ENCODE results near the gene SLC25A43. TPM values are rescaled to one million over a fixed set of nuclear protein-coding genes. Genes with fewer than 3 reads are reported as not detected.
"Not testable (repeated sequence)": the region's sequence is repeated elsewhere in the genome, so short reads cannot be mapped to it uniquely, and the experiment has no call there.

Gene SLC25A43
- total RNA-seq, 1 experiment from 2014 or later, result 44.5 TPM

DNA sequence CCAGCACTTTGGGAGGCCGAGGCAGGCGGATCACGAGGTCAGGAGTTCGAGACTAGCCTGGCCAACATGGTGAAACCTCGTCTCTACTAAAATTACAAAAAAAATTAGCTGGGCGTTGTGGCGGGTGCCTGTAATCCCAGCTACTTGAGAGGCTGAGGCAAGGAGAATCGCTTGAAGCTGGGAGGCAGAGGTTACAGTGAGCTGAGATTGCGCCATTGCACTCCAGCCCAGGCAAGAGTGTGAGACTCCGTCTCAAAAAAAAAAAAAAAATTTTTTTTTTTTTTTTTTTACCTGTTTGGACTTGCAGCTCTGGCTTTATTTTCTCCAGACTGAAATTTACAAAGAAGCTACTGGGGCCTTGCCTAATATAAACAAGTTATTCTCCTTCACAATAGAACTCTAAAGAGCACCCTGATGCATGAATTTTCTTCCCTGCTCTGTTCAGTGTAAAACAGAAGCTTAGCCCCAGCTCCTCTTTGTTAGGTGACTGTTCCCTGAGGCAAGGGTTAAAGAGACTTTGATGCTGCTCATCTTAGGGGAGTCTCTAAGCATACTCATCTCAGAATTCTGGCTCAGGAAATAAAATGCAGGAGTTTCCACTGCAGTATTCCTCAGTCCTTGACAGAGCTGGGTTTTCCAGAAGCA, 94.8 kb downstream of the SLC25A43 start:
- DNase-seq (ENCODE audit: extremely low read depth, low read depth), result not testable (repeated sequence)

DNA sequence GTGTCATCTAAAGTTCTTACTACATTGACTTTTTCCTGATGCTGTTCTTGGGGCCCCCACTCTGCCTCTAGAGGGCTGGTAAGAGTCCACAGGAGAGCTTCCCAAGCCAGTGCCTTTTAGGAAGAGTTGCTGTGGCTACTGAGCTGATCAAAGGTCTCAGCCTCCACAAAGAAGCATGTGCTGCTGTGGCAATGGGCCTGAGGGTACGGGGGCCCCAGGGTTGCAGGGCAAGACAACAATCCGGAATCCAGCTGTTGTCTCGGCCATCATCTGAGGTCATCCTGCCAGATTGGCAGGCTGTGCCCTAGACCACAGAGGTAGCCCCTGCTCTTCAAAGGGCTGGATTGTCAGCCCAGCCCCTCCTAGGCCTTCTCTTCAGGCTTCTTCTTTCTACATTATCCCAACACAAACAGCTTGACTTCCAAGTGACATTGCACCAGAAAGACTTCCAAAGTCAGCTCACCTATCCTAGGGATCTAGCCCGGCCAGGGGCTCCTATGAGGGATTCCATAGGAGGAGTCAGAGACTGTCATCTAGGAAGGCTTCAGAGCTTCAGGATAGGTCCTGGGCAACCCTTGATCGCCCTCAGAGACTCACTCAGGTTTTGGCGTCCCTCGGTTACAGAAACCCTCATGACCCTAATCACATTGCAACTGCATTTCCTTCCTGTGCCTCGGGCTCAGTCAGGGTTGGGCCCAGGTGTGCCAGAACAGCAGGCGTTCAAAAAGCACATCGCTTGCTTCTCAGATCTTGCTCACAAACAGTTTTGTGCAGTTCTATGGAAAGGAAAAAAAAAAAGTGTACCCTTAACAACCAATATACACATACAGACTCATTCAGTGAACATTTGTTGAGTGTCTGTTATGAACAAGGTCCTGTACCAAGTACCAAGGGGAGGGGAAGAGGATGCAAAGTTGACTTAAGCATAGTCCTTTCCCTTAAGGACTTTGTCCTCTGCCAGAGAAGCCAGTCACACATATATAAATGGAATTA, 96.9 kb downstream of the SLC25A43 start:
- DNase-seq (ENCODE audit: extremely low read depth, low read depth), result no peak

DNA sequence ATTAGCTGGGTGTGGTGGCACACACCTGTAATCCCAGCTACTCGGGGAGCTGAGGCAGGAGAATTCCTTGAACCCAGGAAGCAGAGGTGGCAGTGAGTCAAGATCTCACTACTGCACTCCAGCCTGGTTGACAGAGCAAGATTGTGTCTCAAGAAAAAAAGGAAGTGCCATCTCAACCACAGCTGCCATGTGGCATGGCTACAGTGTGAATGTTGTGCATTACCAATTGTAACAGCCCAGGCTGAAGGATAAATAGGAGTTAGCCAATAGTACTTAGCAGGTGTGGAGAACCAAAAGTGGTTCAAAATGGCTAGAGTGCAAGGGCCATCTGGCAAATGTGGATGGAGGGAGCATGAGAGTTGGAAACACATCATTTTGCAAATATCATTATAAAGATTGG, 98.0 kb downstream of the SLC25A43 start:
- DNase-seq (ENCODE audit: extremely low read depth, low read depth), result no peak

DNA sequence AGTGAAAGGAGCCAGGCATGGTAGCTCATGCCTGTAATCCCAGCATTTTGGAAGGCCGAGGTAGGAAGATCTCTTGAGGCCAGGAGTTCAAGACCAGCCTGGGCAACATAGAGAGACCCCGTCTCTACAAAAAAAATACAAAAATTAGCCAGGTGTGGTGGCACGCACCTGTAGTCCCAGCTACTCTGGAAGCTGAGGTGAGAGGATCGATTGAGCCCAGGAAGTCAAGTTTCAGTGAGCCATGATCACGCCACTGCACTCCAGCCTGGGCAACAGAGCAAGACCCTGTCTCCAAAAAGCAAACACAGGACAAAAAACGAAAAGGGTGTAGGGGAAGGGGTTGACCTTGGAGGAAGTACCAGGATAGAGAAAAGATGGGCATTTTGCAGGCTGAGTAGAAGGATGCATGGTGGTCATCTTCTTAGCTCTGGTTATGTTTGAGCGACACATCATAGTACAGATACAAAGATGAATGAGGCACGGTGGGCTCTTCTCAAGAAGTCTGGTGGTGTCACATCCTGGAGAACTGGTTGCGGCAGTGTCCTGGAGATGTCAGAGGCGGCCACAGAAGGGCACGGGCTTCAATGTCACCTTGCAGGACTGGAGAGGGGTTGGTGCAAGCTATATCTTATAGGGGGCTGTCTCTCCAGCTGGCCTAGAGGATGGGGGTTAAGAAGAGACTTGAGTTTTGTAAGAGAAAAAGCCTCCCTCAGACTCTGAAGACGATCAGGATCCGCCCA, 101.1 kb downstream of the SLC25A43 start:
- no peak for DNase-seq (ENCODE audit: extremely low read depth, low read depth)

DNA sequence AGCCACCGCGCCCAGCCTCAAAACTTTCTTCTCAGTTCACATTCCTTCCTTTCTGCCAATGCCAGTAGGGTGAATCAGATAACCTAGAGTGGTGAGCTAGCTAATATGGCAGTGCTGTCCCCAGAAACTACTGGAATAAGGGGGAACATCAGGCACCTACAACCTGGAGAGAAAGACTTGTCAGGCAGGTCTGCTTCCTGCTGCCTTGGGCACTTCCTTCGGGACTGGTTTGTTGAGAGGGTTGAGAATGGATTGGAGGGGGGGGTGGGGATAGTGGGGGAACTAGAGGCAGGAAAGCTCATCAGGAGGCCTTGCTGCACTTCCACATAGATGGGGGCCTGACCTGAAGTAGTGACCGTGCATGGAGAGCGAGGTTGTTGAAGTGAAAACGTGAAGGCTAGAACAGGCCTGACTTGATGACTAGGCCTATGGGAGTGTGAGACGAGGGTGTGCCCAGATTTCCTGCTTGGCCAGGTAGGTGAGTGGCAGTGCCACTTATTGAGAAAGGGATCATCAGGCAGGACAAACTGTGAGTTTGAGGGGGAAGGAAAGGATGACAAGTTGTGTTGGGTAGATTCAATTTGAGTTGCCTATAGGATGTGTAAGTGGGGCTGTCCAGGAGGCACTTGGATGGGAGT, 102.5 kb downstream of the SLC25A43 start:
- DNase-seq (ENCODE audit: extremely low read depth, low read depth), result no peak

DNA sequence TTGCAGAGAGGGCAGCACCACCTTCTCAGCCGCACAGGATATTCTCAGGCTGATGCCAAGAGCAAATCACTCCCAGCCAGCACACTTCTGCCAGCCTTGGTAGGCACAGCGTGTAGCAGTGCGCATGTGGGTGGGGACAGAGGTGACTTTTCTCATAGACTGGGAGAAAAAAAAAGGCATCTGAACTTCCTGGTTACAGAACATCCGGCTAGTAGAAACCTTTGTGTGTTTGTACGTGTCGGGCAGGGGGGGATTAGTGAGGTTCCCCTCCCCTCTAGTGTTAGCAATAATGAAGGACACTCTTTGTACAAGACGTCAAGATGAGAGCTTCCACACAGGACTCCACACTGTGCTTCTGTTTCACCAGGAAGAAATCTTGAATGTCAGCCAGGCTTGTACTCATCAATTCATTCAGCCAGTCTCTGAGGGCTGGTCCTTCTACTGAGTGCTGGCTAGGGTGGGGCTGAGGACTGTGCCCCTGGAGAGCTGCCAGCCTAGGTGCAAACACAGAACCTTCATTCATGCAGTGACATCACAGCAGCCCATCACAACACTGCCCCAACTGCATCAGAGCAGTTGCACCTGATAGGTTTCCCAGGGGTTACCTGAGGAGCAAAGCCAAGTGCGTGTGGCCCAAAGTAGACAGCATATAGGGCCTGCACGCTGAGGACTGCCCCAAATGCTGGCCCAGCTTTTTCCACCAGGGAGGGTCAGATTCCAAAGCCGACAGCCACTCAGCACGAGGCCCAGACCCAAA, 103.8 kb downstream of the SLC25A43 start:
- DNase-seq (ENCODE audit: extremely low read depth, low read depth), result no peak

- no peak for DNase-seq (ENCODE audit: extremely low read depth, low read depth)
Observed at GRCh38 chrX:119503484-119503861, 104.3 kb downstream of the SLC25A43 start.

Small RNA genes lying within 50 kb of the gene (small RNA-seq; reads per million reads assigned to genes)
- 0.97 to 5.0 reads per million in 2 experiments for gene RNU1-67P
- 0 to 0.06 reads per million in 2 experiments for gene RNY3P16

Other genes with a start within 250 kb of the SLC25A43 start
- gene PGRMC1, start 163.1 kb upstream of the SLC25A43 start, total RNA-seq (2014; rRNA removed; shearing (Covaris generic)), result 172 and 173 TPM in 2 replicates
- 695 and 806 TPM in 2 replicates for gene SLC25A5, start 69.1 kb downstream of the SLC25A43 start, total RNA-seq (2014; rRNA removed; shearing (Covaris generic))
- gene STEEP1, start 166.1 kb downstream of the SLC25A43 start, total RNA-seq (2014; rRNA removed; shearing (Covaris generic)), result 53.3 and 59.7 TPM in 2 replicates
- gene UBE2A, start 175.2 kb downstream of the SLC25A43 start, total RNA-seq (2014; rRNA removed; shearing (Covaris generic)), result 98.0 and 105 TPM in 2 replicates
- 15.3 and 15.4 TPM in 2 replicates for gene NKRF, start 207.1 kb downstream of the SLC25A43 start, total RNA-seq (2014; rRNA removed; shearing (Covaris generic))

Measured in NCI-H460 (cell line).